Smooth muscle cell (in vitro differentiated cells): ENCODE measurements around the gene TMEM187. TPM values are rescaled to one million over a fixed set of nuclear protein-coding genes. Genes with fewer than 3 reads are reported as not detected.

Experiments
- DNase-seq: peaks from one replicate; lab custom pipeline; 2025; ENCODE audit not compliant: unreplicated experiment; lab: John Stamatoyannopoulos, UW
- H2AFZ ChIP-seq: fragments of 200-600 bp; sonication (generic); 2 replicates; pipeline ENCODE4 v1.6.0; 2016; ENCODE audit warnings: antibody characterized with exemption, low read depth, mild to moderate bottlenecking
- H3F3A ChIP-seq: fragments of 200-600 bp; sonication (generic); 2 replicates; pipeline ENCODE4 v1.6.0; 2017; ENCODE audit warnings: antibody characterized with exemption, low read depth
- H3K27ac ChIP-seq: fragments of 200-600 bp; sonication (generic); 2 replicates; pipeline ENCODE4 v1.5.1; 2016; ENCODE audit warnings: low read depth, mild to moderate bottlenecking
- H3K27me3 ChIP-seq: fragments of 200-600 bp; sonication (generic); 2 replicates; pipeline ENCODE4 v1.6.1; 2016; ENCODE audit warnings: low read depth, mild to moderate bottlenecking
- H3K36me3 ChIP-seq: fragments of 200-600 bp; sonication (generic); 2 replicates; pipeline ENCODE4 v1.5.1; 2016; ENCODE audit warnings: low read depth
- H3K4me1 ChIP-seq: fragments of 200-600 bp; sonication (generic); 2 replicates; pipeline ENCODE4 v1.5.1; 2016; ENCODE audit warnings: low read depth
- H3K4me2 ChIP-seq: fragments of 200-600 bp; sonication (generic); 2 replicates; pipeline ENCODE4 v1.6.0; 2016; ENCODE audit warnings: mild to moderate bottlenecking
- H3K4me3 ChIP-seq: fragments of 200-600 bp; sonication (generic); 2 replicates; pipeline ENCODE4 v1.5.1; 2016; ENCODE audit warnings: mild to moderate bottlenecking
- H3K79me2 ChIP-seq: fragments of 200-600 bp; sonication (generic); 2 replicates; pipeline ENCODE4 v1.6.0; 2016; ENCODE audit warnings: low read depth, mild to moderate bottlenecking
- H3K9ac ChIP-seq: fragments of 200-600 bp; sonication (generic); 2 replicates; pipeline ENCODE4 v1.6.0; 2016; ENCODE audit warnings: low read depth
- H3K9me3 ChIP-seq: fragments of 200-600 bp; sonication (generic); replicated peaks from 2 replicates; pipeline ENCODE4 v1.5.1; 2016; ENCODE audit warnings: low read depth
- H4K20me1 ChIP-seq: fragments of 200-600 bp; sonication (generic); 2 replicates; pipeline ENCODE4 v1.6.0; 2016; ENCODE audit warnings: low read depth
- CTCF ChIP-seq: fragments of 200-600 bp; sonication (generic); IDR thresholded peaks from 2 replicates; pipeline ENCODE4 v1.5.1; 2017; ENCODE audit warnings: borderline replicate concordance, mild to moderate bottlenecking, antibody characterized with exemption; ENCODE audit not compliant: insufficient read depth, poor library complexity, severe bottlenecking
- WGBS: methylation state at CpG from one replicate; pipeline ENCODE4 v1.1.7; 2016; ENCODE audit warnings: low lambda C conversion rate; 5-methylcytosine and 5-hydroxymethylcytosine counted together
- polyA plus RNA-seq: library from polyadenylated mRNA; unstranded; fragments of >200 nt; fragmentation: Nextera tagmentation; extraction: Ambion mirVana; gene quantifications from 2 replicates; pipeline ENCODE4 v1.2.1, GENCODE V29; 2016
- total RNA-seq: library from RNA; depleted of rRNA; stranded (reverse); fragments of >200 nt; gene quantifications from 2 replicates; pipeline ENCODE4 v1.2.3, GENCODE V29; 2014

TMEM187 gene
- total and polyA plus RNA-seq, 2 experiments from 2014 or later = 6.2 to 9.8 TPM

- H3K4me3 ChIP-seq = no peak overlapping the region
- no peaks in the 10 kb centered on the region for H3F3A ChIP-seq
- H3K27ac ChIP-seq = no peak overlapping the region
- WGBS = 86% methylated on average over 3 of the region's 3 CpGs
- no peaks in the 10 kb centered on the region for H3K9me3 ChIP-seq
- no peak overlapping the region for H3K4me2 ChIP-seq
- DNase-seq = no peak
- no peaks in the 10 kb centered on the region for H3K36me3 ChIP-seq
- H3K27me3 ChIP-seq = no peaks in the 10 kb centered on the region
- no peak overlapping the region for H2AFZ ChIP-seq
- no peaks in the 10 kb centered on the region for H3K4me1 ChIP-seq
- peaks cover 5% of the 10 kb centered on the region for H4K20me1 ChIP-seq
- peaks cover 9% of the 10 kb centered on the region for H3K79me2 ChIP-seq
- TF ChIP-seq CTCF = no peak
- no peak overlapping the region for H3K9ac ChIP-seq
Observed at GRCh38 chrX:153937056-153937455, 35.5 kb upstream of the TMEM187 start.

GRCh38 chrX:153938226-153938786, 34.2 kb upstream of the TMEM187 start:
- Histone ChIP-seq H3F3A (no peaks in the 10 kb centered on the region), H3K9ac (no peak overlapping the region), H3K4me3 (no peak overlapping the region), H4K20me1 (peaks cover 5% of the 10 kb centered on the region), H3K4me2 (no peak overlapping the region), H3K27me3 (no peaks in the 10 kb centered on the region), H3K79me2 (peaks cover 4% of the 10 kb centered on the region), H3K27ac (no peak overlapping the region), H3K9me3 (no peaks in the 10 kb centered on the region), H3K4me1 (no peaks in the 10 kb centered on the region), H2AFZ (no peak overlapping the region), H3K36me3 (no peaks in the 10 kb centered on the region)
- no peak for TF ChIP-seq CTCF
- no peak for DNase-seq
- WGBS = 94% methylated on average over 10 of the region's 10 CpGs

- Histone ChIP-seq H3K4me3 (no peak overlapping the region), H3F3A (no peaks in the 10 kb centered on the region), H4K20me1 (no peaks in the 10 kb centered on the region), H3K27ac (no peak overlapping the region), H3K9me3 (no peaks in the 10 kb centered on the region), H3K4me1 (no peaks in the 10 kb centered on the region), H3K27me3 (no peaks in the 10 kb centered on the region), H3K9ac (no peak overlapping the region), H3K79me2 (no peaks in the 10 kb centered on the region), H3K36me3 (no peaks in the 10 kb centered on the region), H2AFZ (no peak overlapping the region), H3K4me2 (no peak overlapping the region)
- TF ChIP-seq CTCF = no peak
- DNase-seq = no peak
- WGBS = 70% methylated on average over 7 of the region's 7 CpGs
Observed at GRCh38 chrX:153939573-153939972, 33.0 kb upstream of the TMEM187 start.
